Fibroblast of mammary gland (primary cell): ENCODE measurements around the gene LDLRAD4.

Source experiments
- DNase-seq: peaks from one replicate; pipeline ENCODE4 v3.0.0-alpha.2; 2010; ENCODE audit warnings: low read depth
- H3K4me3 ChIP-seq: 2 replicates; pipeline ENCODE4 v1.5.1; 2011; ENCODE audit warnings: low read depth, mild to moderate bottlenecking, low read length, moderate library complexity; ENCODE audit not compliant: control insufficient read depth
- CTCF ChIP-seq: conservative IDR thresholded peaks from 2 replicates; pipeline ENCODE4 v1.5.1; 2011; ENCODE audit warnings: low read depth, low read length, inconsistent platforms; ENCODE audit not compliant: control insufficient read depth, insufficient read depth

LDLRAD4 gene

GRCh38 chr18:13393338-13393737, 174.8 kb downstream of the LDLRAD4 start:
- no peak for TF ChIP-seq CTCF
- no peak overlapping the region for H3K4me3 ChIP-seq
- DNase-seq, result no peak

GRCh38 chr18:13394801-13395200, 176.2 kb downstream of the LDLRAD4 start:
- H3K4me3 ChIP-seq, result no peak overlapping the region
- no peak for DNase-seq
- TF ChIP-seq CTCF, result no peak

GRCh38 chr18:13395577-13395976, 177.0 kb downstream of the LDLRAD4 start:
- no peak for DNase-seq
- no peak overlapping the region for H3K4me3 ChIP-seq
- TF ChIP-seq CTCF, result no peak

- H3K4me3 ChIP-seq, result no peak overlapping the region
- TF ChIP-seq CTCF, result no peak
- no peak for DNase-seq
Observed at GRCh38 chr18:13397504-13398163, 179.1 kb downstream of the LDLRAD4 start.

GRCh38 chr18:13398631-13399030, 180.1 kb downstream of the LDLRAD4 start:
- no peak for DNase-seq
- no peak overlapping the region for H3K4me3 ChIP-seq
- no peak for TF ChIP-seq CTCF

GRCh38 chr18:13399511-13399910, 181.0 kb downstream of the LDLRAD4 start:
- H3K4me3 ChIP-seq, result no peak overlapping the region
- no peak for DNase-seq
- no peak for TF ChIP-seq CTCF
